MM.1S (cell line): ENCODE measurements around the gene C2CD2L.

ENCODE experiments used
- DNase-seq: peaks from one replicate; pipeline ENCODE4 v3.0.0-alpha.2; 2015
- H2AFZ ChIP-seq: fragments of 300-600 bp; sonication (generic); 2 replicates; pipeline ENCODE4 v1.6.0; 2016; ENCODE audit warnings: antibody characterized with exemption, low read length
- H3F3A ChIP-seq: fragments of 300-600 bp; sonication (generic); 2 replicates; pipeline ENCODE4 v1.6.1; 2016; ENCODE audit warnings: mild to moderate bottlenecking, antibody characterized with exemption, low read length, moderate library complexity, mixed read lengths; ENCODE audit not compliant: insufficient read depth
- H3K27ac ChIP-seq: fragments of 300-600 bp; sonication (generic); 2 replicates; pipeline ENCODE4 v1.5.1; 2016; ENCODE audit warnings: mild to moderate bottlenecking, low read length
- H3K27me3 ChIP-seq: fragments of 300-600 bp; sonication (generic); replicated peaks from 2 replicates; pipeline ENCODE4 v1.6.0; 2016; ENCODE audit warnings: low read length; ENCODE audit not compliant: insufficient read depth
- H3K36me3 ChIP-seq: fragments of 300-600 bp; sonication (generic); replicated peaks from 2 replicates; pipeline ENCODE4 v1.6.1; 2016; ENCODE audit warnings: mild to moderate bottlenecking, low read length, mixed read lengths; ENCODE audit not compliant: insufficient read depth
- H3K4me1 ChIP-seq: fragments of 300-600 bp; sonication (generic); 2 replicates; pipeline ENCODE4 v1.6.1; 2016; ENCODE audit warnings: low read length, mixed read lengths
- H3K4me2 ChIP-seq: fragments of 300-600 bp; sonication (generic); 2 replicates; pipeline ENCODE4 v1.6.0; 2016; ENCODE audit warnings: low read depth, low read length
- H3K4me3 ChIP-seq: fragments of 300-600 bp; sonication (generic); 2 replicates; pipeline ENCODE4 v1.5.1; 2016; ENCODE audit warnings: low read length, mixed read lengths
- H3K79me2 ChIP-seq: fragments of 300-600 bp; sonication (generic); 2 replicates; pipeline ENCODE4 v1.6.1; 2016; ENCODE audit warnings: mixed run types, low read length, mixed read lengths
- H3K9ac ChIP-seq: fragments of 300-600 bp; sonication (generic); 2 replicates; pipeline ENCODE4 v1.6.1; 2016; ENCODE audit warnings: low read length, mixed read lengths
- H3K9me2 ChIP-seq: fragments of 300-600 bp; sonication (generic); replicated peaks from 2 replicates; pipeline ENCODE4 v1.6.1; 2016; ENCODE audit warnings: mild to moderate bottlenecking, low read length, mixed read lengths; ENCODE audit not compliant: insufficient read depth
- H3K9me3 ChIP-seq: fragments of 300-600 bp; sonication (generic); replicated peaks from 2 replicates; pipeline ENCODE4 v1.6.1; 2016; ENCODE audit warnings: mild to moderate bottlenecking, low read length, mixed read lengths; ENCODE audit not compliant: insufficient read depth
- H4K20me1 ChIP-seq: fragments of 300-600 bp; sonication (generic); 2 replicates; pipeline ENCODE4 v1.6.1; 2016; ENCODE audit warnings: mild to moderate bottlenecking, low read length, moderate library complexity, mixed read lengths; ENCODE audit not compliant: insufficient read depth
- CTCF ChIP-seq: fragments of 300-600 bp; sonication (generic); IDR thresholded peaks from 2 replicates; pipeline ENCODE4 v1.5.1; 2016; ENCODE audit warnings: antibody characterized with exemption, low read length, mixed read lengths
- EZH2 ChIP-seq: fragments of 300-600 bp; sonication (generic); optimal IDR thresholded peaks from 2 replicates; pipeline ENCODE3; 2017; ENCODE audit warnings: low read depth, mild to moderate bottlenecking, antibody characterized with exemption, low read length, mixed read lengths
- EZH2phosphoT487 ChIP-seq: fragments of 300-600 bp; sonication (generic); IDR thresholded peaks from 2 replicates; pipeline ENCODE4 v1.6.1; 2018; ENCODE audit warnings: antibody characterized with exemption, low read length

C2CD2L gene

GRCh38 chr11:119125821-119126220, 18.7 kb downstream of the C2CD2L start:
- Histone ChIP-seq H4K20me1 (no peaks in the 10 kb centered on the region), H3K27ac (no peak overlapping the region), H3K9me2 (no peaks in the 10 kb centered on the region), H3K27me3 (no peaks in the 10 kb centered on the region), H2AFZ (no peak overlapping the region), H3K79me2 (peaks cover 37% of the 10 kb centered on the region), H3K9ac (no peak overlapping the region), H3F3A (peaks cover 4% of the 10 kb centered on the region), H3K4me2 (no peak overlapping the region), H3K36me3 (peaks cover 5% of the 10 kb centered on the region; the same call in 1 of the 2 replicates), H3K4me1 (0 out of 2 replicates have a peak, but pooled peaks cover 4% of the 10 kb centered on the region), H3K9me3 (no peaks in the 10 kb centered on the region), H3K4me3 (no peak overlapping the region)
- DNase-seq = no peak
- TF ChIP-seq CTCF (no peak), EZH2 (no peak), EZH2phosphoT487 (no peak)

GRCh38 chr11:119126675-119127268, 19.6 kb downstream of the C2CD2L start:
- Histone ChIP-seq H4K20me1 (no peaks in the 10 kb centered on the region), H3K9ac (no peak overlapping the region), H3K27me3 (no peaks in the 10 kb centered on the region), H3K9me2 (no peaks in the 10 kb centered on the region), H3K79me2 (peaks cover 34% of the 10 kb centered on the region), H3K4me1 (0 out of 2 replicates have a peak, but pooled peaks cover 4% of the 10 kb centered on the region), H3K4me3 (no peak overlapping the region), H3F3A (peaks cover 3% of the 10 kb centered on the region; the same call in 1 of the 2 replicates), H3K9me3 (no peaks in the 10 kb centered on the region), H3K36me3 (peaks cover 5% of the 10 kb centered on the region; the same call in 1 of the 2 replicates), H3K27ac (no peak overlapping the region), H3K4me2 (no peak overlapping the region), H2AFZ (no peak overlapping the region)
- DNase-seq = no peak
- TF ChIP-seq CTCF (no peak), EZH2phosphoT487 (no peak), EZH2 (no peak)

- Histone ChIP-seq H4K20me1 (no peaks in the 10 kb centered on the region), H3K9ac (no peak overlapping the region), H3K79me2 (peaks cover 3% of the 10 kb centered on the region; the same call in 1 of the 2 replicates), H3K4me2 (no peak overlapping the region), H3K4me3 (no peak overlapping the region), H3K9me3 (no peaks in the 10 kb centered on the region), H3K27me3 (no peaks in the 10 kb centered on the region), H2AFZ (no peak overlapping the region), H3K4me1 (no peaks in the 10 kb centered on the region), H3K36me3 (no peaks in the 10 kb centered on the region), H3K27ac (no peak overlapping the region), H3K9me2 (no peaks in the 10 kb centered on the region), H3F3A (no peaks in the 10 kb centered on the region)
- TF ChIP-seq EZH2 = no peak
- TF ChIP-seq CTCF = no peak
- TF ChIP-seq EZH2phosphoT487 = no peak
- no peak for DNase-seq
These were observed 23.5 kb downstream of the C2CD2L start for GRCh38 chr11:119130662-119131061.
